Measurements from ENCODE around the gene PDK3.

Gene PDK3

GRCh38 chrX:24428516-24428915, 36.6 kb upstream of the PDK3 start:
- no peaks in the 10 kb centered on the region for H3K27me3 ChIP-seq (ENCODE audit: low read depth, low read length)
- no peaks in the 10 kb centered on the region for H3K36me3 ChIP-seq (replicated peaks; ENCODE audit: low read depth, low read length)
- no peak overlapping the region for H3K4me2 ChIP-seq (ENCODE audit: low read length)
- H3K4me3 ChIP-seq (ENCODE audit: low read length), result no peak overlapping the region
- H2AFZ ChIP-seq (ENCODE audit: low read depth, low read length), result no peak overlapping the region
- no peak overlapping the region for H3K27ac ChIP-seq (ENCODE audit: low read length)
- no peak overlapping the region for H3K9ac ChIP-seq (ENCODE audit: low read length)
- H4K20me1 ChIP-seq (ENCODE audit: insufficient read depth, low read length), result no peaks in the 10 kb centered on the region
- H3K9me3 ChIP-seq (ENCODE audit: insufficient read depth, low read length), result no peaks in the 10 kb centered on the region
- no peaks in the 10 kb centered on the region for H3K79me2 ChIP-seq (ENCODE audit: low read length)
- H3K4me1 ChIP-seq (ENCODE audit: low read length), result no peaks in the 10 kb centered on the region
- TF ChIP-seq, protein P1, sequence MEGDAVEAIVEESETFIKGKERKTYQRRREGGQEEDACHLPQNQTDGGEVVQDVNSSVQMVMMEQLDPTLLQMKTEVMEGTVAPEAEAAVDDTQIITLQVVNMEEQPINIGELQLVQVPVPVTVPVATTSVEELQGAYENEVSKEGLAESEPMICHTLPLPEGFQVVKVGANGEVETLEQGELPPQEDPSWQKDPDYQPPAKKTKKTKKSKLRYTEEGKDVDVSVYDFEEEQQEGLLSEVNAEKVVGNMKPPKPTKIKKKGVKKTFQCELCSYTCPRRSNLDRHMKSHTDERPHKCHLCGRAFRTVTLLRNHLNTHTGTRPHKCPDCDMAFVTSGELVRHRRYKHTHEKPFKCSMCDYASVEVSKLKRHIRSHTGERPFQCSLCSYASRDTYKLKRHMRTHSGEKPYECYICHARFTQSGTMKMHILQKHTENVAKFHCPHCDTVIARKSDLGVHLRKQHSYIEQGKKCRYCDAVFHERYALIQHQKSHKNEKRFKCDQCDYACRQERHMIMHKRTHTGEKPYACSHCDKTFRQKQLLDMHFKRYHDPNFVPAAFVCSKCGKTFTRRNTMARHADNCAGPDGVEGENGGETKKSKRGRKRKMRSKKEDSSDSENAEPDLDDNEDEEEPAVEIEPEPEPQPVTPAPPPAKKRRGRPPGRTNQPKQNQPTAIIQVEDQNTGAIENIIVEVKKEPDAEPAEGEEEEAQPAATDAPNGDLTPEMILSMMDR (IDR thresholded peaks at IDR 0.05; ENCODE audit: low read depth, low read length), result no peak
- no peak for TF ChIP-seq EZH2phosphoT487 (IDR thresholded peaks at IDR 0.05; ENCODE audit: low read depth)

GRCh38 chrX:24435060-24435459, 30.0 kb upstream of the PDK3 start:
- H3K27me3 ChIP-seq (ENCODE audit: low read depth, low read length), result peaks cover 9% of the 10 kb centered on the region
- H3K36me3 ChIP-seq (replicated peaks; ENCODE audit: low read depth, low read length), result no peaks in the 10 kb centered on the region
- H4K20me1 ChIP-seq (ENCODE audit: insufficient read depth, low read length), result no peaks in the 10 kb centered on the region
- no peak for TF ChIP-seq EZH2phosphoT487 (IDR thresholded peaks at IDR 0.05; ENCODE audit: low read depth)
- TF ChIP-seq, protein P1 (IDR thresholded peaks at IDR 0.05; ENCODE audit: low read depth, low read length), result no peak
- H3K4me3 ChIP-seq (ENCODE audit: low read length), result no peak overlapping the region
- no peaks in the 10 kb centered on the region for H3K79me2 ChIP-seq (ENCODE audit: low read length)
- H3K4me2 ChIP-seq (ENCODE audit: low read length), result no peak overlapping the region
- H2AFZ ChIP-seq (ENCODE audit: low read depth, low read length), result no peak overlapping the region
- H3K9me3 ChIP-seq (ENCODE audit: insufficient read depth, low read length), result no peaks in the 10 kb centered on the region
- H3K9ac ChIP-seq (ENCODE audit: low read length), result no peak overlapping the region
- no peak overlapping the region for H3K27ac ChIP-seq (ENCODE audit: low read length)
- no peaks in the 10 kb centered on the region for H3K4me1 ChIP-seq (ENCODE audit: low read length)

GRCh38 chrX:24443918-24444317, 21.2 kb upstream of the PDK3 start:
- Histone ChIP-seq H3K4me2 (ENCODE audit: low read length) (no peak overlapping the region), H3K9me3 (ENCODE audit: insufficient read depth, low read length) (no peaks in the 10 kb centered on the region), H3K36me3 (replicated peaks; ENCODE audit: low read depth, low read length) (no peaks in the 10 kb centered on the region), H3K27ac (ENCODE audit: low read length) (no peak overlapping the region), H3K9ac (ENCODE audit: low read length) (no peak overlapping the region), H3K79me2 (ENCODE audit: low read length) (no peaks in the 10 kb centered on the region), H3K4me1 (ENCODE audit: low read length) (no peaks in the 10 kb centered on the region), H3K4me3 (ENCODE audit: low read length) (no peak overlapping the region), H3K27me3 (ENCODE audit: low read depth, low read length) (no peaks in the 10 kb centered on the region), H2AFZ (ENCODE audit: low read depth, low read length) (no peak overlapping the region), H4K20me1 (ENCODE audit: insufficient read depth, low read length) (no peaks in the 10 kb centered on the region)
- TF ChIP-seq, protein P1 (IDR thresholded peaks at IDR 0.05; ENCODE audit: low read depth, low read length), result no peak
- TF ChIP-seq EZH2phosphoT487 (IDR thresholded peaks at IDR 0.05; ENCODE audit: low read depth), result no peak

- no peak for TF ChIP-seq EZH2phosphoT487 (IDR thresholded peaks at IDR 0.05; ENCODE audit: low read depth)
- TF ChIP-seq, protein P1 (IDR thresholded peaks at IDR 0.05; ENCODE audit: low read depth, low read length), result no peak
- H3K27ac ChIP-seq (ENCODE audit: low read length), result no peak overlapping the region
- no peak overlapping the region for H2AFZ ChIP-seq (ENCODE audit: low read depth, low read length)
- H3K9me3 ChIP-seq (ENCODE audit: insufficient read depth, low read length), result no peaks in the 10 kb centered on the region
- no peak overlapping the region for H3K4me3 ChIP-seq (ENCODE audit: low read length)
- no peak overlapping the region for H3K9ac ChIP-seq (ENCODE audit: low read length)
- H4K20me1 ChIP-seq (ENCODE audit: insufficient read depth, low read length), result no peaks in the 10 kb centered on the region
- no peaks in the 10 kb centered on the region for H3K27me3 ChIP-seq (ENCODE audit: low read depth, low read length)
- no peak overlapping the region for H3K4me2 ChIP-seq (ENCODE audit: low read length)
- H3K36me3 ChIP-seq (replicated peaks; ENCODE audit: low read depth, low read length), result no peaks in the 10 kb centered on the region
- H3K79me2 ChIP-seq (ENCODE audit: low read length), result no peaks in the 10 kb centered on the region
- H3K4me1 ChIP-seq (ENCODE audit: low read length), result no peaks in the 10 kb centered on the region
Observed at GRCh38 chrX:24444645-24445044, 20.4 kb upstream of the PDK3 start.
